Liver (tissue), 9 donors: ENCODE results near the gene WDR20. TPM values are rescaled to one million over a fixed set of nuclear protein-coding genes. Genes with fewer than 3 reads are reported as not detected.

Experiments
- DNase-seq: peaks from one replicate; pipeline ENCODE4 v3.0.0-alpha.2; 2017; ENCODE audit warnings: low spot score
- H3K27ac ChIP-seq, 2 donors: one replicate each; pipeline ENCODE4 v1.7.0; 2013; ENCODE audit warnings: inconsistent platforms in 2 of 2, low read length in 2 of 2, control low read depth in 1 of 2, low read depth in 1 of 2, mild to moderate bottlenecking in 1 of 2
- H3K27me3 ChIP-seq, 4 donors: one replicate each; pipeline versions ENCODE4 v1.6.1 to v1.7.0; 2013; ENCODE audit warnings: low read length in 3 of 4, inconsistent platforms in 1 of 4, mild to moderate bottlenecking in 1 of 4, moderate library complexity in 1 of 4; ENCODE audit not compliant: control insufficient read depth in 4 of 4, insufficient read depth in 4 of 4
- H3K36me3 ChIP-seq, 4 donors: one replicate each; pipeline versions ENCODE4 v1.6.1 to v1.7.0; 2013; ENCODE audit warnings: low read length in 3 of 4, mild to moderate bottlenecking in 3 of 4, low read depth in 1 of 4, moderate library complexity in 1 of 4; ENCODE audit not compliant: control insufficient read depth in 4 of 4, insufficient read depth in 3 of 4
- H3K4me1 ChIP-seq, 4 donors: one replicate each; pipeline versions ENCODE4 v1.6.1 to v1.7.0; 2013; ENCODE audit warnings: low read length in 3 of 4, mild to moderate bottlenecking in 3 of 4, moderate library complexity in 1 of 4; ENCODE audit not compliant: control insufficient read depth in 4 of 4, insufficient read depth in 4 of 4
- H3K4me3 ChIP-seq, 3 donors: one replicate each; pipeline versions ENCODE4 v1.6.1 to v1.7.0; 2013; ENCODE audit warnings: low read length in 3 of 3, control low read depth in 1 of 3, low read depth in 1 of 3, mild to moderate bottlenecking in 1 of 3
- H3K9ac ChIP-seq, 2 donors: one replicate each; pipeline ENCODE4 v1.7.0; 2013; ENCODE audit warnings: low read length in 2 of 2, mild to moderate bottlenecking in 2 of 2, moderate library complexity in 2 of 2, control low read depth in 1 of 2, low read depth in 1 of 2
- H3K9me3 ChIP-seq, 4 donors: one replicate each; pipeline versions ENCODE4 v1.6.1 to v1.7.0; 2013; ENCODE audit warnings: low read length in 3 of 4; ENCODE audit not compliant: control insufficient read depth in 4 of 4
- ATF3 ChIP-seq: IDR thresholded peaks from 2 replicates; pipeline ENCODE4 v1.6.1; 2016; ENCODE audit warnings: antibody characterized with exemption
- CTCF ChIP-seq: fragments of 150-350 bp; IDR thresholded peaks from 2 replicates; pipeline ENCODE4 v1.5.1; 2017; ENCODE audit warnings: improper control_type of control experiment, low read depth, low read length; ENCODE audit not compliant: missing input control
- EGR1 ChIP-seq, 2 donors: IDR thresholded peaks; 2 replicates each; pipeline ENCODE4 v1.6.1; 2016 to 2018; ENCODE audit warnings: antibody characterized with exemption in 2 of 2, low read depth in 2 of 2
- FOXA2 ChIP-seq: IDR thresholded peaks from 2 replicates; pipeline ENCODE4 v1.6.1; 2016; ENCODE audit warnings: antibody characterized with exemption
- GABPA ChIP-seq, 2 donors: IDR thresholded peaks in 1 of 2; conservative IDR thresholded peaks in 1 of 2; 2 replicates each; pipeline ENCODE4 v1.6.1; 2016; ENCODE audit warnings: antibody characterized with exemption in 2 of 2, mild to moderate bottlenecking in 1 of 2, moderate library complexity in 1 of 2
- HNF4A ChIP-seq, 2 donors: conservative IDR thresholded peaks; 2 replicates each; pipeline ENCODE4 v1.6.1; 2016; ENCODE audit warnings: antibody characterized with exemption in 2 of 2, mild to moderate bottlenecking in 2 of 2
- HNF4G ChIP-seq: IDR thresholded peaks from 2 replicates; pipeline ENCODE4 v1.6.1; 2016; ENCODE audit warnings: antibody characterized with exemption
- JUND ChIP-seq, 2 donors: IDR thresholded peaks; 2 replicates each; pipeline ENCODE4 v1.6.1; 2016; ENCODE audit warnings: antibody characterized with exemption in 2 of 2
- MAX ChIP-seq: IDR thresholded peaks from 2 replicates; pipeline ENCODE4 v1.6.1; 2016; ENCODE audit warnings: antibody characterized with exemption
- NR2F2 ChIP-seq: IDR thresholded peaks from 2 replicates; pipeline ENCODE4 v1.6.1; 2016; ENCODE audit warnings: antibody characterized with exemption
- RAD21 ChIP-seq, 2 donors: IDR thresholded peaks; 2 replicates each; pipeline ENCODE4 v1.6.1; 2016; ENCODE audit warnings: antibody characterized with exemption in 2 of 2, mild to moderate bottlenecking in 2 of 2
- REST ChIP-seq: IDR thresholded peaks from 2 replicates; pipeline ENCODE4 v1.6.1; 2016; ENCODE audit warnings: antibody characterized with exemption, mild to moderate bottlenecking
- RXRA ChIP-seq, 2 donors: IDR thresholded peaks; 2 replicates each; pipeline ENCODE4 v1.6.1; 2017 to 2018; ENCODE audit warnings: antibody characterized with exemption in 2 of 2, mild to moderate bottlenecking in 1 of 2
- SP1 ChIP-seq: IDR thresholded peaks from 2 replicates; pipeline ENCODE4 v1.6.1; 2018; ENCODE audit warnings: antibody characterized with exemption, mild to moderate bottlenecking
- TAF1 ChIP-seq: conservative IDR thresholded peaks from 2 replicates; pipeline ENCODE4 v1.6.1; 2016; ENCODE audit warnings: antibody characterized with exemption, mild to moderate bottlenecking
- YY1 ChIP-seq: IDR thresholded peaks from 2 replicates; pipeline ENCODE4 v1.6.1; 2016; ENCODE audit warnings: antibody characterized with exemption, mild to moderate bottlenecking
- ZBTB33 ChIP-seq: IDR thresholded peaks from 2 replicates; pipeline ENCODE4 v1.6.1; 2016; ENCODE audit warnings: antibody characterized with exemption
- WGBS: extraction: QIAGEN DNeasy Blood & Tissue Kit; methylation state at CpG from one replicate; pipeline ENCODE4 v1.1.7; 2013; 5-methylcytosine and 5-hydroxymethylcytosine counted together
- polyA plus RNA-seq, 2 donors: library from polyadenylated mRNA; stranded (reverse) in 1 of 2; unstranded in 1 of 2; fragments of 200-250 nt in 1 of 2; fragments of >200 nt in 1 of 2; fragmentation: Nextera tagmentation in 1 of 2; extraction: Ambion mirVana in 1 of 2; gene quantifications; one replicate each; pipeline versions ENCODE4 v1.2.1 to v1.2.3, GENCODE V29; 2013 to 2015
- total RNA-seq, 2 donors: library from RNA; depleted of rRNA; stranded (reverse); fragments of >200 nt; gene quantifications; one replicate each; pipeline ENCODE4 v1.2.3, GENCODE V29; 2014
- donor health status: healthy.
- donor health status: healthy.
- donor health status: healthy.
- donor health status: healthy.
- donor health status: healthy.

WDR20 gene
- total and polyA plus RNA-seq, 4 donors: 6.5 to 18.5 (median 11.0) TPM

GRCh38 chr14:102229739-102230092, 90.0 kb downstream of the WDR20 start (continued):
- TF ChIP-seq GABPA (IDR thresholded peaks at IDR 0.05 in 1 of 2, conservative IDR thresholded peaks at IDR 0.05 in 1 of 2) (no peak), HNF4A (conservative IDR thresholded peaks at IDR 0.05) (no peak), JUND (IDR thresholded peaks at IDR 0.05) (no peak), MAX (no peak), RAD21 (IDR thresholded peaks at IDR 0.05) (no peak), EGR1 (IDR thresholded peaks at IDR 0.05; ENCODE audit: low read depth in 2 of 2) (no peak)

GRCh38 chr14:102230481-102231210, 90.9 kb downstream of the WDR20 start:
- WGBS: 92% methylated on average over 22 of the region's 22 CpGs
- no peaks in the 10 kb centered on the region for H3K27me3 ChIP-seq
- no peaks in the 10 kb centered on the region for H3K4me1 ChIP-seq
- no peak overlapping the region for H3K9ac ChIP-seq
- no peak overlapping the region for H3K27ac ChIP-seq
- TF ChIP-seq RXRA (IDR thresholded peaks at IDR 0.05) (no peak), TAF1 (no peak), HNF4G (no peak), YY1 (no peak), JUND (IDR thresholded peaks at IDR 0.05) (no peak), ZBTB33 (no peak), ATF3 (no peak), REST (no peak), SP1 (no peak), CTCF (no peak), MAX (no peak), RAD21 (IDR thresholded peaks at IDR 0.05) (no peak), EGR1 (IDR thresholded peaks at IDR 0.05; ENCODE audit: low read depth in 2 of 2) (no peak), HNF4A (conservative IDR thresholded peaks at IDR 0.05) (no peak), FOXA2 (no peak), NR2F2 (no peak)
- H3K9me3 ChIP-seq: no peaks in the 10 kb centered on the region
- H3K36me3 ChIP-seq: no peaks in the 10 kb centered on the region
- DNase-seq: no peak
- H3K4me3 ChIP-seq: no peak overlapping the region
